Erythroblast (primary cell): ENCODE data around the gene C12orf50.
"Not testable (repeated sequence)": the region's sequence is repeated elsewhere in the genome, so short reads cannot be mapped to it uniquely, and the experiment has no call there.

Source experiments
- DNase-seq, 2 experiments: peaks; one replicate each; lab custom pipeline; 2025; lab: John Stamatoyannopoulos, UW
- GATA1 ChIP-seq: IDR thresholded peaks from 2 replicates; pipeline ENCODE4 v1.6.1; 2011; ENCODE audit warnings: low read depth, mild to moderate bottlenecking, control low read depth, low read length, moderate library complexity
- POLR2A ChIP-seq: IDR thresholded peaks from 2 replicates; pipeline ENCODE4 v1.6.1; 2011; ENCODE audit warnings: mild to moderate bottlenecking, low read length

Gene C12orf50, protein sequence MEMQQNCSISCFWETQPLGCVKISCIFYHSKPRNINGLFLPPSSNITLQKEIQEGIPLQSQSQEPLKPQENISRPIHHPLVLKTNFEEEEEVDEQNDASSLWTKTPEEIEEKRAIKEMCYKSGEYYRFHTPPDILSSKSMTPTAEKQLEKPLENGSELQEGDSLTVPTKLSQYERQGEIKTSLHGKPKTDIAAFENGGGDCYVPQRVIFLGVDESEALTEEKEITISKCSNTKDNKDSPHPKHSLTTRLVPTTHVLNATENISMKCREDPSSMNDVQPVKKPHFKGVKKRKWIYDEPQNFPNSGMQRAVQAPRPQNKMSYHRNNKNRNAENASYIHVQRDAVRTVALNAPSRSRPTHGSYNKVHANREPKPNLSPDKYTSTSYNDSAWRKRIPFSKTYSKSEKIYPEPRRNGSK

DNA sequence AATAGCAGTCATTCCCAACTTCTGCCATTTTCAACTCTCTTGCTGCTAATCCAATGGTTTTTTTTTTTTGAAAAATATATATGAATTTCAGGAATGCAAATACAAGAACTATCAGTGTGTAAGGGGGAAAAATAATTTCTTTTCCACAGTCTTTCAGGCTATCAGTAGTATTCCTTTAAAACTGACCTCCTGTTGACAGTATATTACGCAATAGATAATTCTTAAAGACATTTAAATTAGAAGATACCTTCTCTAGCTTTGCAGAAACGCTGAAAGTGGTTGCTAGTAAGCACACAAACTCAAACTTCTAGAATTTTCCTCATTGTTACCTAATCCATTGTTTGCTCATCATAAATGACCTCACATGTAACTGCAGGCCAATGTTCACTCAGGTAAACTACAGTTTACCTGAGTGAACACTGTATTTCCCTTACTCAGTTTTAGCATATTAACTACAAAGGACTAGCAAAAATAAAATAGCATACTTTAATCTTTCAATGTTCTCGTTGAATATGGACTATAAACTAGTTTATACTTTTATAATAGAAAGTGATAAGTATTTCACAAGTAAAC is at the start of gene C12orf50:
TSS of gene C12orf50 (minus strand) at position 309 of the 573 bp plus-strand sequence. CDS start 2,439 bp downstream, outside the sequence.
- TF ChIP-seq GATA1 (no peak), POLR2A (no peak)

DNA sequence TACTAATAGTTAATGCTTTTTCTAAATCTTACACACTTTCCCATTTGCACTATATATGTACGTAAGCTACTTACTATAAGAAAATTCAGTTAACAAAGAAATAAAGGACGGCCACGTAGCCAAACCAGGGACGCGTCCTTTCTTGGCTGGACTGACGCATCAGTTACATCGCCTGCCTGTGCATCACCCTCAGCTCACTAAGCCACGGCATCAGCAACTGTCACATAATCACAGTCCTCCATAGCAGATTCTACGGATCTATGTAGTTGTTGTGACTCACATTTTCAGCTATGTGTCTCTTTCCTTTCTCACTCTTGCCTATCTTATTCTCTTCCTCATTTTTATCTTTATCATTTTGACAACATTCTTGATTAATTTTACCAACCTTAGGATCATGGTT is 38.1 kb upstream of the C12orf50 start:
- TF ChIP-seq GATA1, result no peak
- TF ChIP-seq POLR2A, result no peak

More for the DNA sequence above, at the start of gene C12orf50:
- DNase-seq, result no peak

DNA sequence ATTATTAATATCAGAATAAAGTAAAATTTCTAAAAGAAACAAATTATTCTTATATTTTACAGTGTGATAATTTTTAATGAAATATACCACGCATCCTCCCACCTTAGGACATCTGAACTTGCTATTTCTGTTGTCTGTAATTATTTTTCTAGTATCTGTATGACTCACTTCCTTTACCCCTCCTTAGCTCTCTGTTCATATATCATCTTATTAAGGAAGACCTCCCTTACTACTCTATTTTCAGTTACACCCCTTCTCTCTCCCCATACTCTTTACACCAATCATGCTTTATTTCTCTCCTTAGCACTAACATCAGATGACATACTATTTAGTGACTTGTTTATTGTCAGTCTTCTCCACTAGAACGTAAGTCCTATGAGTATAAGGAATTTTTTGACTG is 34.2 kb upstream of the C12orf50 start:
- TF ChIP-seq GATA1 (no peak), POLR2A (no peak)
- DNase-seq, result no peak

More for the DNA sequence above, 38.1 kb upstream of the C12orf50 start:
- DNase-seq, result no peak

DNA sequence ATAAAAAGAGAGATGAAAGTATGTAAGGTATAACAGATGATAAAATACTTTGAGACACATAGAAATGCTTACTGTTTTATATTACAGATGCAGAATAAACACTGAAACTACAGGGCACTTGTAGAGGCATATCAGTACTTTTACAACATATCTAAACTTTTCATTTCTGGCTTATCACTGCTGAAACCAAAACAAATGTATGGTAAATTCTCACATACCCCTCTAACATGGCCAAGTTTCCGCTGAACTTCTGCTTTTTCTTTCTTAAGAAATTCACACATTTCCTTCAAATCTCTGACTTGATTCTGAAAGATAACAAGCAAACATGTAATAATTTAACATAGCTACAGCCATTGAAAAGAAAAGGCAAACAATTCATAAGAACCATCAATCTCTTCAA is 33.3 kb upstream of the C12orf50 start:
- no peak for TF ChIP-seq GATA1
- no peak for TF ChIP-seq POLR2A
- DNase-seq, result no peak

DNA sequence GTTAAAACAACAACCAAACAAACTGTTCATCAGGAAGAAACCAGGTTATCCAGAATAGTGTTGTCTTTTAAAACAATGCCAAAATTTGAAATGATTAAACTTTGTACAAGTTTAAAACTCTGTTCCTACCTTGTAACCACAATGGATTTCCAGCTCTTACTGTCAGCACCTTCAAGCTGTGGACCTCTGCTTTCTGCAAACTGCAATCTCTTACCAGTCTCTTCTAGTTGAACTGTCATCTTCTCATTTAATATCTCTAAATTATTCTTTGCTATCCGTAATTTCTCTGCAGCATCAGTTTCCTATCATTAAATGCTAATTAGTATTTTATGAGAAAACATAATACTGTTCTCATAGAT is 29.5 kb upstream of the C12orf50 start:
- TF ChIP-seq GATA1 (no peak), POLR2A (no peak)
- no peak for DNase-seq

DNA sequence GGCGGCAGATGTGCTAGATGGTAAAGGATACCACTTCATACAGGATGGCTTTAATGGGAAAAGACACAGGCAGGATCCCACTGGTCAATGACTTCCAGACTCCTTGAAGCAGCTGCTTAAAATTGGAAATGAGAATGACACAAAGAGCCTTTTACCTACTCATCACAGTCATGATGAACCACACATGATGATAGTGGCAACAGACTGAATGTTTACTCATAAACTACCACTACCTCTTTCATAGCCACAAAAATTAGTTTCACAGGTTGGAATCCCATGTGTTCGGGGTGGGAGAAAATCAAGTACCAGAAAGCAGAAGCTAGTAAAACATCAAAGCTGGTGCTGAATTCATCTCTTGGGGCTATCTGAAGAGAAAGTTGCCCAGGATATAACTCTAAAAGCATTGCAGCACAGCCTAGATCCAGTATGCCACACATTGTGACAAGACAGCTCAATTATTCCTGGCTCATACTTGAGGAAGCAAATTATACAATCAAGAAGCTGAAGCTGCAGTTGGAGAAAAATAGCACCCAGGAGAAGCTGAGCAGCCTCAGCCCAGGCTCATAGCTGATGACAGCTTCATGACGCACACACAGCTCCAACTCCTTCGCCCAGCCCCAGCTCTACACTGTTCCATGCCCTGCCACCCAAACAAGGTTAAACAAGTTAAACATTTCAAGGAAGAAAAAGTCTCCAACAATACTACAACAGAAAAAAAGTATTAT is 29.0 kb upstream of the C12orf50 start:
- DNase-seq, result no peak

DNA sequence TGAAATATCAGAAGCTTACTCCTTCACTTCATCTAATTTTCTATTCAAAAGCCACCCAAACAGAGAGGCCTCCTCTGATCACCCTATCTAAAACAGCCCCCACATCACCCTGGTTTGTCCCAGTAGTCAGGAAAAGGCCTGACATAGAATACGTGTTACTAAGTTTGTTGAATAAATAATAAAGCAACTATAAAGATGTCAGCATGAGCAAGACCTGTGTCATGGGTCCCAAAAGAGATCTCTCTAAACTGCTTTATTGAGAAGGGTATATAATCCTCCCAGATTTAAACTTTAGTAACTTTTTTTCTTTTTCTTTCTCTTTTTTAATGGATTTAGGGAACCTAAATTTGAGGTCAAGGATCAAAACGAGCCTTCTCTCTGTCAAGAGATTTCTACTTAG is 27.4 kb upstream of the C12orf50 start:
- no peak for TF ChIP-seq POLR2A
- no peak for TF ChIP-seq GATA1
- no peak for DNase-seq

More for the DNA sequence above, 29.0 kb upstream of the C12orf50 start:
- no peak for TF ChIP-seq POLR2A
- TF ChIP-seq GATA1, result no peak

DNA sequence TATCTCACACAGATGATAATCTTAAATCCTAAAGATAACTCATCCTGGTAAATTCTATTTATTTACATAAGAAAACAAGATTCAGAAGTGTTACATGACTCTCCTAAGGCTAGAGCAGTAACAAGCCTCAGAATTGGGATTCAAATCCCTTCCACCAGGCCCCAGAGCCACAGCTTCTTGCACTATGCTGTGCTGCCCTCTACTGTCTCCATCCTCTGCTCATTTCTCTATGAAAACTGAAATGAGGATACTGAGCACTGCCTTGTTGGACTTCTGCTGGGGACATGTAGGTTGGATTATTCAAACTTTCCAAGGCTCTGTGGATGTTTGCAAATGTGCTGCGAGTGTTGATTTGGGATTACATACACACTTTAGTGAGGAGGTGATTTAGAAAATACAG is 23.5 kb upstream of the C12orf50 start:
- TF ChIP-seq GATA1 (no peak), POLR2A (no peak)
- peak; percentile 40 to 59 for DNase-seq

DNA sequence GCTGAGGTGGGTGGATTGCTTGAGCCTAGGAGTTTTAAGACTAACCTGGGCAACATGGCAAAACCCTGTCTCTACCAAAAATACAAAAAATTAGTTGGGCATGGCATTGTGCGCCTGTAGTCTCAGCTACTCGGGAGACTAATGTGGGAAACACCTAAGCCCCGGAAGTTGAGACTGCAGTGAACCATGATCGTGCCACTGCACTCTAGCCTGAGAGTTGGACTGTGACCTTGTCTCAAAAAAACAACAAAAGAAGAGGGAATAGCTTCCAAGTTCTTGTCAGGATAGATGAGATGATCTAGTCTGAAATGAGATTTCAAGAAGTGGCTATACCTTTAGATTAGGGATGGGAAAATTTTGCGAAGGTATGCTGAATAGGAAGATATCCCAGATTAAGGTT is 14.8 kb upstream of the C12orf50 start:
- DNase-seq, result no peak
- TF ChIP-seq GATA1 (no peak), POLR2A (no peak)

DNA sequence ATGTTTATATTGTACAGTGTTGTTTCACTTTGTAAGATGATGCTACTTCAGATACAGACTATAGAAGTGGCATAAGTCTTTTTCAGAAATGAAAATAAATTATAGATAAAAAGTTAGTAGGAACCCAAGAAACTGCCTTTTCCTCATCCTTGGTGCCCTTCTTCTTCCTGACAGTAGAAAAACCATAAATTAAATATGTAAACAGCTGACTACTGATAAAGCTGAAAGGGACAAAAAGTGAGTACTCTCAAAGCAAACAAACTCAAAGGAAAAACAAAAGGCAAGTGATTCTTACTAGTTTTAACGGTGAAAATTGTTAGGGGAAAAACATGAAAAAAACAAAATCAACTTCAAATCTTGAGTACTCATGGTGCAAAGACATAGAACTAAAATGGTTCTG is 8.6 kb upstream of the C12orf50 start:
- DNase-seq, result no peak
- no peak for TF ChIP-seq POLR2A
- no peak for TF ChIP-seq GATA1

DNA sequence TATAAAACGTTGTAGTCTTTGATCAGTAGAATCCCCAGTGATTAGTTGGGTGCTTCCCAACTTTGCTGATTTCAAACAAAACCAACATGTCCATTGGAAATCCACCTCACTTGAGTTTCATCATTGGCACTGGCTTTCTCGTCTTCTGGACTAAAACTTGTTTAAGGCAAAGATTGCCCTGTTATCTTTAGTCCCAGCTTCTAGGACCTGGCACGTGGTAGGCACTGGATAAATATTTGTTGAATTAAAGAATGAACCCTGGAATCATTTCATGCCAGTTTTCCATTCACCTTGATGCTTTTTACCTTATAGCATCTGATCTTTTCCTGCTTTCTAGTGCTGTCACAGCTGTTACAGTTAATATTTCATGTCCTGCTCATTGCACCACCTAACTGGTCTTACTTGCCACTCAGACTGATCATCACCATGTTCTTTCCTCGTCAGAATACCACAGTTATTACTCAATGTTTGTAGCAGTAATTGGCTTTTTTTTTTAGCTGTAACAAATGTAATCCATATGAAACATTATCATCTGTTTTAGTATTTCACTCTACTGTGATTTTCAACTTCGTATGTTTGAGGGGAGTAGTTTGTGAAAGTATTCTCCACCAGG is 7.3 kb upstream of the C12orf50 start:
- peak; percentile 70 to 81 for DNase-seq
- TF ChIP-seq GATA1 (no peak), POLR2A (no peak)

DNA sequence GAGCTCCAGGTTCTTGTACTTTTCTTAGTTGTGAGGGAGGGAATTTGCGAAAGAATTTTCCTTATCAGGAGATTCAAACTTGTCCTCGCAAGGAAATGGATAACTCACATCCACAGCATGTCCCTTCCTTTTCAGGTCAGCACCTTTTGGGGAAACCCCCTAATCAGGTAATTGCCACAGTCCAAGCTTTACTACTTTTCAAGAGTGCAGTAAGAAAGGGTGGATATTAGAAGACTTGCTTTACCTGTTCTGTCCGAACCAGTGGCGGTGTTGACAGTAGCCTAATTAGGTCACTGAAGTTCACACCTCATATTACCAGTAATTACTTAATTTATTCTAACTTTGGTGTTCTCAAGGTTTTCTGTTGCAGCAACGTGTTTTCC is 6.7 kb upstream of the C12orf50 start:
- peak in 1 of 2 experiments; percentile 64 for DNase-seq
- no peak for TF ChIP-seq GATA1
- TF ChIP-seq POLR2A, result no peak

DNA sequence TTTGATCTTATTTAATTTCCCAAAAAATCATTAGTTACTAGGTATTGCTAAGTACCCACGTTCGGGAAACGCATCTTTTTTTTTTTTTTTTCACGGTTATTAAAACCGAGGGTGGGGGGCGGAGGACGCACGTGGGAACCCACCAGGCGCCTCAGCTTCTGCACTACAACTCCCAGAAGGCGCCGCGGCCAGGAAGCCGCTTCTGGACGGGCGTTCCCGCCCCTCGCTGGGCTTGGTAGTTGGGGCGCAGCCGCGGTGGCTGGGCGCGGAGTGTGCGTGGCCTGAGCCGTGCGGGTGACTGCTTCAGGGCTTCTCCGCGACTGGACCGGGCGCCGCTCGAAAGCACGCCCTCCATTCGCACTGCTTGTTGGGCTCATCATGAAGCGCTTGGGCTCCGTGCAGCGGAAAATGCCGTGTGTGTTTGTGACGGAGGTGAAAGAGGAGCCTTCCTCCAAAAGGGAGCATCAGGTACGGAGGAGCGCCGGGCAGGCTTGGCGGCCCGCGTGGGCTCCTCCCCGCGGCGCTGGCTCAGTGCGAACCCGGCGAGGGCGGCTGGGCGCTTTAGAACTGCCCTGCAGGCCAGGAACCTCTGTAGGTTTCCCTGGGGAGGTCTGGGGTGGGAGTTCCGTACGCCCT is 6.2 kb upstream of the C12orf50 start:
- TF ChIP-seq POLR2A, result peak; percentile 89
- TF ChIP-seq GATA1, result no peak
- DNase-seq, result peak; percentile 90 to 92

DNA sequence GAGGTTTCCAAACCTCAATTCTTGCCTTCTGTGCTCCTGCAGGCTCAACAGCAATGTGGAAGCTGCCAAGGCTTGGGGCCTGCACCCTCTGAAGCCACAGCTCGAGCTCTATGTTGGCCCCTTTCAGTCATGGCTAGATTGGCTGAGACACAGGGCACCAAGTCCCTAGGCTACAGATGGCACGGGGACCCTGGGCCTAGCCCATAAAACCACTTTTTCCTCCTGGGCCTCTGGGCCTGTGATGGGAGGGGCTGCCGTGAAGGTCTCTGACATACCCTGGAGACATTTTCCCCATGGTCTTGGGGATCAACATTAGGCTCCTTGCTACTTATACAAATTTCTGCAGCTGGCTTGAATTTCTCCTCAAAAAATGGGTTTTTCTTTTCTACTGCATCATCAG is 2.0 kb upstream of the C12orf50 start:
- not testable (repeated sequence) for DNase-seq
